H9 (cell line): ENCODE measurements around the gene HLX. TPM values are rescaled to one million over a fixed set of nuclear protein-coding genes. Genes with fewer than 3 reads are reported as not detected.

Experiments
- DNase-seq: peaks from one replicate; pipeline ENCODE4 v3.0.0-alpha.2; 2017
- H2AFZ ChIP-seq: one replicate; pipeline ENCODE4 v1.6.1; 2013; ENCODE audit warnings: mild to moderate bottlenecking, low read length, control low read depth, moderate library complexity
- H2AK5ac ChIP-seq: 2 replicates; pipeline ENCODE4 v1.6.1; 2013; ENCODE audit warnings: low read length, control low read depth, mixed read lengths; ENCODE audit not compliant: insufficient read length
- H2BK120ac ChIP-seq: one replicate; pipeline ENCODE4 v1.6.1; 2013; ENCODE audit warnings: low read depth, mild to moderate bottlenecking, low read length, control low read depth, inconsistent platforms; ENCODE audit not compliant: poor library complexity, severe bottlenecking
- H2BK12ac ChIP-seq: 2 replicates; pipeline ENCODE4 v1.6.1; 2013; ENCODE audit warnings: low read length, control low read depth, mixed read lengths, low read depth; ENCODE audit not compliant: insufficient read length
- H2BK15ac ChIP-seq: 2 replicates; pipeline ENCODE4 v1.6.1; 2013; ENCODE audit warnings: low read depth, low read length, control low read depth
- H2BK20ac ChIP-seq: one replicate; pipeline ENCODE4 v1.6.1; 2013; ENCODE audit warnings: low read depth, mild to moderate bottlenecking, low read length, control low read depth, inconsistent platforms; ENCODE audit not compliant: poor library complexity, severe bottlenecking
- H2BK5ac ChIP-seq: 2 replicates; pipeline ENCODE4 v1.6.1; 2013; ENCODE audit warnings: low read length, control low read depth, mixed read lengths; ENCODE audit not compliant: insufficient read length
- H3K14ac ChIP-seq: 2 replicates; pipeline ENCODE4 v1.6.1; 2013; ENCODE audit warnings: low read length, control low read depth; ENCODE audit not compliant: insufficient read depth
- H3K18ac ChIP-seq: 2 replicates; pipeline ENCODE4 v1.6.1; 2013; ENCODE audit warnings: low read depth, mild to moderate bottlenecking, mixed read lengths, low read length, control low read depth; ENCODE audit not compliant: insufficient read length
- H3K23ac ChIP-seq: 2 replicates; pipeline ENCODE4 v1.6.1; 2013; ENCODE audit warnings: low read length, control low read depth, mixed read lengths, low read depth; ENCODE audit not compliant: insufficient read length
- H3K23me2 ChIP-seq: 2 replicates; pipeline ENCODE4 v1.6.1; 2013; ENCODE audit warnings: low read depth, mild to moderate bottlenecking, mixed read lengths, low read length, control low read depth; ENCODE audit not compliant: insufficient read length, poor library complexity, severe bottlenecking
- H3K27ac ChIP-seq: 2 replicates; pipeline ENCODE4 v1.5.1; 2013; ENCODE audit warnings: low read length, control low read depth, mixed read lengths, low read depth; ENCODE audit not compliant: insufficient read length
- H3K27me3 ChIP-seq: 2 replicates; pipeline ENCODE4 v1.6.1; 2013; ENCODE audit warnings: low read length, control low read depth, inconsistent platforms; ENCODE audit not compliant: insufficient read depth
- H3K4ac ChIP-seq: 2 replicates; pipeline ENCODE4 v1.6.1; 2013; ENCODE audit warnings: low read depth, mild to moderate bottlenecking, control low read depth, inconsistent platforms, low read length, moderate library complexity
- H3K4me1 ChIP-seq: 2 replicates; pipeline ENCODE4 v1.6.1; 2013; ENCODE audit warnings: low read length, control low read depth, inconsistent platforms; ENCODE audit not compliant: insufficient read depth
- H3K4me2 ChIP-seq: 2 replicates; pipeline ENCODE4 v1.6.1; 2013; ENCODE audit warnings: low read length, control low read depth, mixed read lengths; ENCODE audit not compliant: insufficient read length, insufficient read depth
- H3K56ac ChIP-seq: 2 replicates; pipeline ENCODE4 v1.6.1; 2013; ENCODE audit warnings: low read depth, mild to moderate bottlenecking, mixed read lengths, low read length, control low read depth; ENCODE audit not compliant: insufficient read length
- H3K79me1 ChIP-seq: 2 replicates; pipeline ENCODE4 v1.6.1; 2013; ENCODE audit warnings: low read depth, mild to moderate bottlenecking, moderate library complexity, low read length, control low read depth, inconsistent platforms; ENCODE audit not compliant: insufficient read depth, poor library complexity, severe bottlenecking
- H3K79me2 ChIP-seq: 2 replicates; pipeline ENCODE4 v1.6.1; 2013; ENCODE audit warnings: low read length, control low read depth, inconsistent platforms; ENCODE audit not compliant: insufficient read depth
- H3K9ac ChIP-seq: 2 replicates; pipeline ENCODE4 v1.6.1; 2013; ENCODE audit warnings: low read length, control low read depth, mixed read lengths; ENCODE audit not compliant: insufficient read length; ENCODE audit errors: extremely low read depth
- H3K9me3 ChIP-seq: one replicate; pipeline ENCODE4 v1.6.1; 2013; ENCODE audit warnings: low read depth, low read length, inconsistent platforms; ENCODE audit not compliant: control insufficient read depth
- H3T11ph ChIP-seq: one replicate; pipeline ENCODE4 v1.6.1; 2013; ENCODE audit warnings: mild to moderate bottlenecking, low read length, control low read depth, inconsistent platforms
- H4K20me1 ChIP-seq: one replicate; pipeline ENCODE4 v1.6.1; 2013; ENCODE audit not compliant: control insufficient read depth, insufficient read length, insufficient read depth
- H4K5ac ChIP-seq: 2 replicates; pipeline ENCODE4 v1.6.1; 2013; ENCODE audit warnings: low read depth, mild to moderate bottlenecking, mixed read lengths, low read length, control low read depth; ENCODE audit not compliant: insufficient read length
- H4K8ac ChIP-seq: replicated peaks from 2 replicates; pipeline ENCODE4 v1.6.1; 2013; ENCODE audit warnings: low read length, control low read depth, mixed read lengths, low read depth; ENCODE audit not compliant: insufficient read length
- H4K91ac ChIP-seq: 2 replicates; pipeline ENCODE4 v1.6.1; 2013; ENCODE audit warnings: low read depth, mild to moderate bottlenecking, moderate library complexity, mixed read lengths, low read length, control low read depth; ENCODE audit not compliant: insufficient read length
- H3K27ac Mint-ChIP-seq, 3 experiments: 2 replicates in 2 of 3; 3 replicates in 1 of 3; pipeline ENCODE4 v1.8.0; 2020 to 2021; ENCODE audit warnings: mixed read lengths in 3 of 3, mild to moderate bottlenecking in 1 of 3, moderate library complexity in 1 of 3
- H3K27me3 Mint-ChIP-seq: 2 replicates; pipeline ENCODE4 v1.8.0; 2021; ENCODE audit warnings: low read depth, mild to moderate bottlenecking, moderate library complexity, mixed read lengths
- H3K36me3 Mint-ChIP-seq, 3 experiments: 2 replicates in 2 of 3; 3 replicates in 1 of 3; pipeline ENCODE4 v1.8.0; 2020 to 2021; ENCODE audit warnings: low read depth in 3 of 3, mixed read lengths in 3 of 3; ENCODE audit not compliant: insufficient read depth in 1 of 3
- H3K4me1 Mint-ChIP-seq, 2 experiments: 2 replicates each; pipeline ENCODE4 v1.8.0; 2020; ENCODE audit warnings: mixed read lengths in 2 of 2
- H3K4me3 Mint-ChIP-seq, 2 experiments: 2 replicates in 1 of 2; 3 replicates in 1 of 2; pipeline ENCODE4 v1.8.0; 2020 to 2021; ENCODE audit warnings: mild to moderate bottlenecking in 2 of 2, mixed read lengths in 2 of 2, moderate library complexity in 1 of 2
- H3K9me3 Mint-ChIP-seq, 2 experiments: 2 replicates in 1 of 2; 3 replicates in 1 of 2; pipeline ENCODE4 v1.8.0; 2020; ENCODE audit warnings: mild to moderate bottlenecking in 2 of 2, mixed read lengths in 2 of 2, moderate library complexity in 1 of 2
- CTCF ChIP-seq: fragments of 200-600 bp; sonication (generic); conservative IDR thresholded peaks from 3 replicates; pipeline ENCODE4 v1.8.0; 2021; ENCODE audit warnings: antibody characterized with exemption, mild to moderate bottlenecking
- WGBS: extraction: QIAGEN DNeasy Blood & Tissue Kit; methylation state at CpG from one replicate; pipeline ENCODE4 v1.1.7; 2013; ENCODE audit warnings: missing lambda C conversion rate, low lambda C conversion rate, mixed read lengths; ENCODE audit not compliant: insufficient read length; ENCODE audit errors: extremely low coverage; 5-methylcytosine and 5-hydroxymethylcytosine counted together
- total RNA-seq: library from RNA; stranded (reverse); gene quantifications from 2 replicates; pipeline ENCODE4 v1.2.1, GENCODE V29; 2021

HLX gene
- total RNA-seq, 1 experiment from 2014 or later, result 0.37 TPM

GRCh38 chr1:220928725-220929300 lies 49.6 kb downstream of the HLX start:
- Histone ChIP-seq H3K9ac (no peak overlapping the region), H3K79me1 (no peaks in the 10 kb centered on the region), H3K27ac (no peak overlapping the region), H3K9me3 (no peaks in the 10 kb centered on the region), H3K23ac (no peak overlapping the region), H3K4ac (no peak overlapping the region), H3K79me2 (no peaks in the 10 kb centered on the region), H4K91ac (no peak overlapping the region), H2AK5ac (no peak overlapping the region), H3K23me2 (no peaks in the 10 kb centered on the region), H2BK120ac (no peak overlapping the region), H3K14ac (no peak overlapping the region), H4K20me1 (no peaks in the 10 kb centered on the region), H4K5ac (no peak overlapping the region), H2BK15ac (no peak overlapping the region), H3K27me3 (no peaks in the 10 kb centered on the region), H4K8ac (no peak overlapping the region), H2BK20ac (no peak overlapping the region), H3T11ph (no peak overlapping the region), H3K4me2 (no peak overlapping the region), H2AFZ (no peak overlapping the region), H3K4me1 (no peaks in the 10 kb centered on the region; the same call in 1 of the 2 replicates), H2BK12ac (no peak overlapping the region), H3K18ac (no peak overlapping the region), H3K56ac (no peak overlapping the region), H2BK5ac (no peak overlapping the region)
- Mint-ChIP-seq H3K4me1 (peaks cover 4 to 7% of the 10 kb centered on the region in 2 experiments), H3K27ac (no peak overlapping the region), H3K9me3 (no peaks in the 10 kb centered on the region), H3K4me3 (no peak overlapping the region), H3K36me3 (no peaks in the 10 kb centered on the region; a peak in 1 of 7 replicates), H3K27me3 (no peaks in the 10 kb centered on the region; the same call in 1 of the 2 replicates)
- DNase-seq, result no peak
- no CpG with 5 or more reads among the region's 5 CpGs for WGBS
- no peak for TF ChIP-seq CTCF
